Vagina (tissue), 2 donors: Measurements from ENCODE around the gene XK. TPM values are rescaled to one million over a fixed set of nuclear protein-coding genes. Genes with fewer than 3 reads are reported as not detected.

ENCODE experiments used
- DNase-seq, 2 donors: peaks; one replicate each; pipeline ENCODE4 v3.0.0-alpha.2; 2017; ENCODE audit errors: extremely low spot score in 2 of 2
- H3K27ac ChIP-seq: fragments of 200-600 bp; sonication (generic); one replicate; pipeline ENCODE4 v1.5.1; 2019
- H3K27me3 ChIP-seq: fragments of 200-600 bp; sonication (generic); one replicate; pipeline ENCODE4 v1.5.1; 2019
- H3K36me3 ChIP-seq, 2 donors: fragments of 200-600 bp; sonication (generic); one replicate each; pipeline ENCODE4 v1.5.1; 2017 to 2019
- H3K4me1 ChIP-seq: fragments of 200-600 bp; sonication (generic); one replicate; pipeline ENCODE4 v1.5.1; 2019
- H3K4me3 ChIP-seq, 2 donors: fragments of 200-600 bp; sonication (generic); 1 replicate in 1 of 2; 2 replicates in 1 of 2; pipeline ENCODE4 v1.5.1; 2016 to 2019
- H3K9me3 ChIP-seq: fragments of 200-600 bp; sonication (generic); one replicate; pipeline ENCODE4 v1.5.1; 2019
- POLR2A ChIP-seq, 2 donors: fragments of 450-650 bp; IDR thresholded peaks; one replicate each; pipeline ENCODE4 v1.6.1; 2017; ENCODE audit warnings: antibody characterized with exemption in 2 of 2, mild to moderate bottlenecking in 2 of 2, moderate library complexity in 2 of 2
- POLR2AphosphoS5 ChIP-seq, 2 donors: sonication (generic); formaldehyde crosslinking; IDR thresholded peaks; one replicate each; pipeline ENCODE4 v1.9.0; 2017; ENCODE audit warnings: antibody characterized with exemption in 2 of 2, mild to moderate bottlenecking in 2 of 2, low read depth in 1 of 2; ENCODE audit not compliant: insufficient read depth in 1 of 2
- intact Hi-C: fragments of 100-400 bp; cut with DNase I; formaldehyde crosslinking; loops from one replicate; pipeline ENCODE4 v1.15.1; 2023
- total RNA-seq: library from RNA; depleted of rRNA; stranded (reverse); fragments of >200 nt; gene quantifications from one replicate; pipeline ENCODE4 v1.2.3, GENCODE V29; 2016
- TF ChIP-seq, protein P1 (sequence below), 3 experiments: fragments of 450-650 bp in 2 of 3; fragments of 200-600 bp in 1 of 3; sonication (generic) in 1 of 3; IDR thresholded peaks; one replicate each; pipeline ENCODE4 v1.5.1; 2017 to 2019; ENCODE audit warnings: antibody characterized with exemption in 3 of 3, mild to moderate bottlenecking in 2 of 3, moderate library complexity in 2 of 3

XK gene
- total RNA-seq, 1 donor from 2014 or later = 2.0 TPM

GRCh38 chrX:37679230-37679629 lies 6.4 kb upstream of the XK start:
- H3K36me3 ChIP-seq = no peaks in the 10 kb centered on the region
- H3K4me1 ChIP-seq = no peaks in the 10 kb centered on the region
- no peak overlapping the region for H3K27ac ChIP-seq
- H3K4me3 ChIP-seq = no peak overlapping the region
- intact Hi-C loops = no loop called here
- TF ChIP-seq POLR2AphosphoS5 (IDR thresholded peaks at IDR 0.05; ENCODE audit: insufficient read depth in 1 of 2, low read depth in 1 of 2) (no peak), POLR2A (IDR thresholded peaks at IDR 0.05) (no peak)
- TF ChIP-seq, protein P1, sequence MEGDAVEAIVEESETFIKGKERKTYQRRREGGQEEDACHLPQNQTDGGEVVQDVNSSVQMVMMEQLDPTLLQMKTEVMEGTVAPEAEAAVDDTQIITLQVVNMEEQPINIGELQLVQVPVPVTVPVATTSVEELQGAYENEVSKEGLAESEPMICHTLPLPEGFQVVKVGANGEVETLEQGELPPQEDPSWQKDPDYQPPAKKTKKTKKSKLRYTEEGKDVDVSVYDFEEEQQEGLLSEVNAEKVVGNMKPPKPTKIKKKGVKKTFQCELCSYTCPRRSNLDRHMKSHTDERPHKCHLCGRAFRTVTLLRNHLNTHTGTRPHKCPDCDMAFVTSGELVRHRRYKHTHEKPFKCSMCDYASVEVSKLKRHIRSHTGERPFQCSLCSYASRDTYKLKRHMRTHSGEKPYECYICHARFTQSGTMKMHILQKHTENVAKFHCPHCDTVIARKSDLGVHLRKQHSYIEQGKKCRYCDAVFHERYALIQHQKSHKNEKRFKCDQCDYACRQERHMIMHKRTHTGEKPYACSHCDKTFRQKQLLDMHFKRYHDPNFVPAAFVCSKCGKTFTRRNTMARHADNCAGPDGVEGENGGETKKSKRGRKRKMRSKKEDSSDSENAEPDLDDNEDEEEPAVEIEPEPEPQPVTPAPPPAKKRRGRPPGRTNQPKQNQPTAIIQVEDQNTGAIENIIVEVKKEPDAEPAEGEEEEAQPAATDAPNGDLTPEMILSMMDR (IDR thresholded peaks at IDR 0.05) = no peak
- no peak for DNase-seq
- peaks cover 3% of the 10 kb centered on the region for H3K27me3 ChIP-seq
- no peaks in the 10 kb centered on the region for H3K9me3 ChIP-seq

- Histone ChIP-seq H3K4me1 (no peaks in the 10 kb centered on the region), H3K36me3 (no peaks in the 10 kb centered on the region), H3K27me3 (peaks cover 3% of the 10 kb centered on the region), H3K4me3 (no peak overlapping the region), H3K9me3 (no peaks in the 10 kb centered on the region), H3K27ac (no peak overlapping the region)
- TF ChIP-seq, protein P1 (IDR thresholded peaks at IDR 0.05) = no peak
- TF ChIP-seq POLR2A (IDR thresholded peaks at IDR 0.05) (no peak), POLR2AphosphoS5 (IDR thresholded peaks at IDR 0.05; ENCODE audit: insufficient read depth in 1 of 2, low read depth in 1 of 2) (no peak)
- intact Hi-C loops = no loop called here
- DNase-seq = no peak
Observed at GRCh38 chrX:37679888-37680287, 5.7 kb upstream of the XK start.

DNA sequence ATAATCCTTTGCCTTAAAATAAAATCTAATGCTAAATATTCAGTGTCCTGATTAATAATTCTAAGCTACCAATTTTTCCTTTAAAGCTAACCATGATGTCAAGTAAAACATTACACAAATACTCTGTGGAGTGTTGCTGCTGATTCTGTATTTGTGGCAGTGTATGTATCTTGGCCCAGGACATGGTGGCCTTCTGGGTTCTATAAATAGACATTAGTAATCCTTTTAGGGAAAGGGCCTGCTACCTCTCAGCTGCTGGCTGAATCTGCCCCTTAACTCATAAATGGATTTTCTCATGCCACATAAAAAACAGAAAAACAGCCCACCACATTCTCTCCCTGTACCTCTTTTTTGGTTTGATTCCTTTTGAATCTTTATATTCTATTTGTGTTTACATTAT lies 1.2 kb upstream of the XK start:
- Histone ChIP-seq H3K4me1 (no peaks in the 10 kb centered on the region), H3K27ac (no peak overlapping the region), H3K4me3 (no peak overlapping the region), H3K27me3 (no peaks in the 10 kb centered on the region), H3K36me3 (no peaks in the 10 kb centered on the region), H3K9me3 (no peaks in the 10 kb centered on the region)
- no peak for TF ChIP-seq POLR2AphosphoS5 (IDR thresholded peaks at IDR 0.05; ENCODE audit: insufficient read depth in 1 of 2, low read depth in 1 of 2)
- TF ChIP-seq POLR2A (IDR thresholded peaks at IDR 0.05) = no peak
- TF ChIP-seq, protein P1 (IDR thresholded peaks at IDR 0.05) = no peak
- no peak for DNase-seq
- intact Hi-C loops = no loop called here

GRCh38 chrX:37684973-37685372 lies 618 bp upstream of the XK start:
- H3K4me3 ChIP-seq = peak overlapping the region in 1 of 2 donors; percentile 40
- H3K36me3 ChIP-seq = no peaks in the 10 kb centered on the region
- H3K27ac ChIP-seq = no peak overlapping the region
- no peak for DNase-seq
- intact Hi-C loops = no loop called here
- H3K27me3 ChIP-seq = no peaks in the 10 kb centered on the region
- H3K4me1 ChIP-seq = no peaks in the 10 kb centered on the region
- H3K9me3 ChIP-seq = no peaks in the 10 kb centered on the region
- TF ChIP-seq, protein P1 (IDR thresholded peaks at IDR 0.05) = no peak
- no peak for TF ChIP-seq POLR2AphosphoS5 (IDR thresholded peaks at IDR 0.05; ENCODE audit: insufficient read depth in 1 of 2, low read depth in 1 of 2)
- TF ChIP-seq POLR2A (IDR thresholded peaks at IDR 0.05) = no peak

DNA sequence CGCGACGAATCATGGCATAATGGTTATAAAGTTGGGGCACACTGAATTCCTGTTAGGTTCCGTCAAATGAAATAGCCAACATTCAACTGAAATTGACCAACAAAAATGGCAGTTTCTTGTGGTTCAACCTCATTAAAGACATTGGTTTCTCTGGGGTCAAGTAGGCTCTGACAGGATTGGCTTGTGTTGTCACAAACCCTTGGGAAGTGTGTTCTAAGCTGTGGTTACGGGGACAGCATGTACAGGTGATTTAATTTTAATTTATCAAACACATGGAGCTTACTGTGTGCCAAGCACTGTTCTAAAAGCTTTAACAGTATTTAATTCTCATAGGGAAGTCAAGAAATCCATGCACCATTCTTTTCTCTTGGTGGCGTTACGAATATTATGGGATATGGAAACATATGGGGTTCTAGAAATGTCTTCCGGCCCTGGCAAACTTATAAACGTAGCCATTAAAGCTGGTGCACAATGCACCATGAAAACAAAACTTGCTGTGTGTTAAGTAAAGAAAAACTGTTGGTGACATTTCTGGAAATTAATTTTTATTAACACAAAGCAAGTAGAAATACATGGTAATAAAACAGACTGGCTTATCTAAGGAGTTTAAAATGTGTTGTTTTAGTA lies 891 bp downstream of the XK start:
- intact Hi-C loops = no loop called here
- Histone ChIP-seq H3K27me3 (no peaks in the 10 kb centered on the region), H3K4me3 (peak overlapping the region; percentile 40 to 43), H3K36me3 (no peaks in the 10 kb centered on the region), H3K4me1 (no peaks in the 10 kb centered on the region), H3K27ac (no peak overlapping the region), H3K9me3 (no peaks in the 10 kb centered on the region)
- TF ChIP-seq POLR2AphosphoS5 (IDR thresholded peaks at IDR 0.05; ENCODE audit: insufficient read depth in 1 of 2, low read depth in 1 of 2) (no peak), POLR2A (IDR thresholded peaks at IDR 0.05) (no peak)
- TF ChIP-seq, protein P1 (IDR thresholded peaks at IDR 0.05) = no peak
- DNase-seq = no peak
